HG03571 (cell line): ENCODE data around the gene PTCD2.

Experiments
- ATAC-seq: cut with Tn5 transposase; IDR thresholded peaks from one replicate; pipeline ENCODE4 v1.9.1; 2021; ENCODE audit not compliant: unreplicated experiment

The PTCD2 gene

DNA sequence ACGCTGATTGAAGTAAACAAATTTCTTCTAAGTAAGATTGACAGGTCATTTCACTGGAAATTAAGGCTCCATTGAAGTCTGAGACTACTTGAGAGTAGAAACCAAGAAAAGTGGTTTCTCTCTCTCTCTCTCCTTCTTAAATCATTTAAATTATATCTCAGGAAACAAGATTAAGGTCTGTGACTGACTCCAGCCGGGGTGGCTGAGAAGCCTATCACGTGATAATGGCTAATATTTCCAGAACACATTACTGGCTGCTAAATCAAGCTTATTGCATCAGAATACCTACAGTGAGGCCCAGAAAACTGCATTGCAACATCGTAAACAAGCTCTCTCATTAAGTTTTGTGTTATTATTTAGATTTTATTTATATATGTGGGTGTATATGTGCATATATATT lies 88.4 kb downstream of the PTCD2 start:
- ATAC-seq = no peak

DNA sequence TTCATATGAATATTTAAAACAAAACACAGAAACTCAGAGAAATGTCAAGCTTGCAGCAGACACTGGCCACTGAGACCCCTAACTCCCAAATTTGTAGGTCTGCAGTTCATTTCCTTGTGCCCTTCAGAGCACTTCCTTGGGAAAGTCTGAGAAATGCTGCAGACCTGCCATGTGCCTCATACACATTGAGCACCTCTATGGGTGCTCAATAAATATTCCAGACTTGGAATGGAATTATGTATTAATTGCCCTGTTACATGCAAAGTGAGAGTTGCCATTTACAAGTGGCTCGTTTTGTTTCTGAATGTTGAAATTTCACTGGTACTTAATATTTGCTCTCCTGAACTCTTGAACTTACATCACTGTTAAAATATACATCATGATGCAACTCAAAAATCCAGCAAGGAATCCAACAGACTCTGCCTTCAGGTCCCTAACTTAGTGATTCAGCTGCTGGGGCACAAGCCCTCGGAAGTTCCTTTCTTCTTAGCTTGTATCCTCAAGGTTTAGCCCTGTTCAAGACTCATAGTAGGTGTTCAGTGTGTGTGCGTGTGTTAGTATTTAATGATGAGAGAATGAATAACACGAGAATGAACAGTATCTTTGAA lies 90.6 kb downstream of the PTCD2 start:
- ATAC-seq = no peak

DNA sequence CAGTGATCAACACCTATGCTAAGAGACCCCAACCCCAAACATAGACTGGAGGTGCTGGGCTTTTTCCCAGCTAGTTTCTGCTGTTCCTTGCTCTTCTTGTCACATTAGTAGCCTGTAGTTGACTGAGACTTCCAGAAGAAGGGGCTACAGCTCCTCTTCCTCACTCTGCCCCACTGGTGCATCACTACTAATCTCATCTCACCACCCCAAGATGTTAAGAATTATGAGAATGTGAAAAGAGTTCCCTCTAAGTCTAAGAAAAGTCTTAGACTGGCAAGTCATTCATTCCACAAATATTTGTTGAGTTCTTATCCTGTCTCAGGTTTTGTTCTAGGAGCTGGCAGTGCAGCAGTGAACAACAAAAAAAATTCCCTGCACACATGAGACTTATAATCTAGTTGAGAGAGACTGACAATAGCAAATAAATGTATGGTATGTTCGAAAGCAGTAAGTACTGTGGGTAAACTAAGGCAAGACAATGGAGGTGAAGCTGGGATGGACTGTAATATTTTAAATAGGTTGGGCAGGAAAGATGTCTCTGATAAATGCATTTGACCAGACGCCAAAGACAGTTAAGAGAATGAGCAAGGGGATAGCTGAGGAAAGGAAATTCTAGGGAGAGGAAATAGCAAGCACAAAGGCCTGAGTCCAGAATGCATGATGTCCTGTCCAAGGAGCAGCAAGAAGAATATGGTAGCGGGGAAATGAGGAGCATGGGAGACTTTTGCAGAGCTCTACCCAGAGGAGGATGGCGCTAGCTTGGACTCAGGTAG lies 92.3 kb downstream of the PTCD2 start:
- no peak for ATAC-seq

DNA sequence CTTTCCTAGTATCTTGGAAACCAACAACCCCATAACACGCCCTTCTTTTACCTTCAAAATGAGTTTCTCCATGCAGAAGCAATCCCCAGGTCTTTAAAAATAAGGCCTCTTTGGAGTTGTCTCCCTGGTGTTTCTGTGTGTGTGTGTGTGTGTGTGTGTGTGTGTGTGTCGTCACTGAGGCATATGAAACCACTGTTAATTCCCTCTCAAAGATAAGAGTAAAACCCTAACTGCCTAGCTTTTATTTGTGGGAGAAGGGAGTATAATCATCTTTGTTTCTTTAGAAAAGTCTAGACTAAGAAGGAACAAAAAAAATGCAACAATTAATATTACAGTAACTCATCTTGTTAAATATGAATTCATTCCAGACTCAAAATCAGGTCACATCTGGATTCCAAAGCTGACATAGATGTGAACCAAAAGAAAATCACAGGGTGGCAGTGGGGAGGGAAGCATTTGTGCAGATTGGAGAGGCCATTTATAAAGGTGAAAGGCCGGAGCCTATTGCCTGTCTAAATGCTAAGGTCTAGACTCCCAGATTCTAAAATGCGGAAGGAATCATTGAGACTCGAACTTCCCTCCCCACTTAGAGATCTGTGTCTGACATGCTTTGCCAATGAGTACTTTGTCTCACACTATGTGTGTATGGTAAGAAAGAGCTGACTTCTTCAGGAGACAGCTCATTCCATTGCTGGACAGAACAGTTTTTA lies 95.6 kb downstream of the PTCD2 start:
- ATAC-seq = no peak

DNA sequence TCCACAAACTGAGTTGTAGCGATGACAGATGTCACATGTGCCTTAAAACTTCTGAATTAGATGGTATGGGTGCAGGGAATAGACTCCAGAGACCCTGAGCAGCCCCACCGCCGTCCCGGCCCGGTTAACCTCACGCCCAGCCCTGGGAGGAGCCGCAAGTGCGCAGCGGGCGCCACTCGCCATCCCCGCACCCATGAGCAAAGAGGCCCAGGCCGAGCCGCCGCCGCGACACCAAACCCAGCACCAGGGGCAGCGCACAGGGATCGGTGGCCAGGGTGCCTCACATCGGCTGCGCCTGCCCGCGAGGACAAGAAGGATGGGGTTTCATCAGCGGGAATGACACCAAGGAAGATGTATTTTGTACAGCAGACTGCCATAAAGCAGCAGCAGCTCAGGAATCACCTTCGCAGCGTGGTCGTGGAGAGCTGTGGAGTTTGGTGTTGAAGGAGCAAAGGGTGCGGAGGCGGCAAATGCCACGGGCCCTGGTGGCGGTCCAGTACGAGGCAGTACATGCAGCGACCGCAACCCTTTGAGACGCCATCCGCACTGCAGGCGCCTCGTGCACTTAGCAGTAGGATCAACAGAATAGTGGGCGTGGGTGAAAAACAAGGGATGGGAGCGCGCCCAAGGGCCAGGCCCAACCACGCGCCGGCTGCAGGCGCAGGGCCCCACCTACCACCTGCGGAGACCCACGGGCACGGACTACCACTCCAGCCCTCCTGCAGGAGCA lies 97.3 kb downstream of the PTCD2 start:
- no peak for ATAC-seq
